Hematopoietic multipotent progenitor cell treated with erythropoietin and hydrocortisone succinate and interleukin-3 and kit ligand, for 17 days (in vitro differentiated cells): Measurements from ENCODE around the gene PSTPIP1.

Experiments
- DNase-seq: peaks from one replicate; pipeline ENCODE4 v3.0.0-alpha.2; 2015; ENCODE audit warnings: low spot score

The PSTPIP1 gene

DNA sequence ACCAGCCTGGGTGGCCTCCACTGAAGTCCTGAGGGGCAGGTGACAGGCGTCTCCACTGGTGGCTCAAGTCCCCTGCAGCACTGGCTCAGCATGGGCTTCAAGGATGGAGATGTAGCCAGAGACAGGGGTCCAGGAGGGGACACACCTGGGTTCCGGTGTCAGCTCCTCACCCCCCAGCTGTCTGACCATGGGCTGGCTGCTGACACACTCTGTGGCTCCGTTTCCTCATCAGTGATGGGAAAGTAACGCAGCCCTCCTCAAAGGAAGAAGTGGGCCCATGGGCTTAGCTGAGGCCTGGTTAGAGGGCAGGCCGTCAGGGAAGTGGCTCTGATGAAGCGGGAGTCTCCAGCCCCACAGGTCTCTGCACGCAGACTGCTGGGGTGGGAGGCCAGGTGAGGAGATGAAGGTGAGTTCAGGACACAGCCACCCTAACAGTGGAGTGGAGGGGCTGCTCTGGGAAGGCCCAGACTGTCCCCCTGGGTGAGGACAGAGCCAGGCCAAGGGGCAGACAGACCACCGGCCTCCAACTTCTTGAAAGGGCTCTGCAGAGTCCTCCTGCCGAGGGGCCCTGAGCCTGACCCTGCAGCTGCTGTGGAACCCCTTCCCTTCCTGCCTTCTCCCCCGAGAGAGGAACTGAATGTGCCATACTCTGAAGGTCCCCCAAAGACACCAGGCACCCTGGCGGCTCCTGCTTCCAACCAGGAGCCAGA is 24.0 kb downstream of the PSTPIP1 start:
- no peak for DNase-seq

DNA sequence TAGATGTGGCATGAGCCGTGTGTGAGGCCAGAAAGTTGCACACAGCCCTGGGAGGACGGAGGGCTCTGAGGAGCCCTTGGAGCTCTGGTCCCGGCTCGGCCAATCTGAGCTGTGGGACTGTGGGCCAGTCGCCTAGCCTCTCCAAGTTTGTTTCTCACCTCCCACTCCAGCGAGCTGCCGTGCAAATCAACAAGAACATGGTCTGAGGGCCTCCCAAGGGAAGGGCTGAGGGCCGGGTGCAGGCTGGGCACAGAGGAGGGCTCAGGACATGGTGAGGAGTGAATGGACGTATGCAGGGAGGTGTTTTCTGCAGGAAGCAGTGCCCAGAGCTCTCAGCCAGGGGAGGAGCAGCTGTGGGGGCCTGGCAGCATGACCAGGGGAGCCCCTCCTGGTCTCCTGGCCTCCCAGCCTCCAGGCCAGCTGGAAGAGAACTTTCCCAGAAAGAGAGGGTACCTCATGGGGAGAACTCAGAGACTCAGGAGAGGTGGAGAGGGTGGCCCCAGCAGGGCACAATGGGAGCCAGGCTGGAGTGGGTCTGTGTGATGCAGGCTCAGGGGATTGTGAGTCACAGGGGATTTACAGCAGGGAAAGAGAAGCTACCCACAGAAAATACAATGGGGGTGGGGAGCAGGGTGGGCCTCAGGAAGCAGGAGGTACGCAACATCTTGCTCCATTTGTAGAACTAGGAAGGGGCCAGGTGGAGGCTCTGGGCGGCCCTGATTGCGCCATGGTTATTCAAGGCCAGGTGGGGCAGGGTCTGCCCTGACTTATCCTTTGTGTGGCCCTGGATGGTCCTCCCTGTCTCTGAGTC is 24.8 kb downstream of the PSTPIP1 start:
- DNase-seq, result no peak

DNA sequence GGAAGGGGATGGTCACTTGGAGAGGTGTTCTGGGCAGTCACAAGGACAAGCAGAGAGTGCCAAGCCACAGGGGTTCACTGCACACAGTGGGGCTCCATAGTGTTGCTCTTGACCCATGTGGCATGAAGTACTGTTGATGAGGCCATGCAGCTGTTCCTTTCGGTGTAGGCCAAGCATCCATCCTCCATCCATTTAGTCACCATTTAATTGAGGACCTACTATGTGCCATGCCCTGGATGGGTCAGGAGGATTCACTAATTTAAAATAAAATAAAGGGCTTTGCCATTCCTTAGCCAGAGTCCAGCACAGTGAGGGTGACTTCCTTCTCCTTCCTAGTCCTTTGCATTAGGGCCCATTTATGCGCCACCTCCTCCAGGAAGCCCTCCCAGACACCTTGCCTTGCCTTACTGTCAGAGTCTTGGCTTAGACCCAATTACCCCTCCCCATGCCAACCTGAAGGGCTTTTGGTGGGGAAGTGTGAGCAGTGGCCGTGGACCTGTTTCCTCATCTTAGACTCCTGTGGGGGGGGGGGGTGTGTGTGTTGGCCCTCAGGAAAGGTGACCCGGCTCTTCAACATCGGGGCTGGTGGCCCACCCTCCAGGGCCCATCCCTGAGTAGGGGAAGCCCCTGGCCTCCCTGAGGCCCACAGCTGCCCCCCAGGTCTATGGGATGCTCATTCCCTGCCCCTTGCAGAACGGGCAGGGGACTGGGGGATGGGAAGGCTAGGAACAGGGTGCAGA is 25.6 kb downstream of the PSTPIP1 start:
- no peak for DNase-seq

DNA sequence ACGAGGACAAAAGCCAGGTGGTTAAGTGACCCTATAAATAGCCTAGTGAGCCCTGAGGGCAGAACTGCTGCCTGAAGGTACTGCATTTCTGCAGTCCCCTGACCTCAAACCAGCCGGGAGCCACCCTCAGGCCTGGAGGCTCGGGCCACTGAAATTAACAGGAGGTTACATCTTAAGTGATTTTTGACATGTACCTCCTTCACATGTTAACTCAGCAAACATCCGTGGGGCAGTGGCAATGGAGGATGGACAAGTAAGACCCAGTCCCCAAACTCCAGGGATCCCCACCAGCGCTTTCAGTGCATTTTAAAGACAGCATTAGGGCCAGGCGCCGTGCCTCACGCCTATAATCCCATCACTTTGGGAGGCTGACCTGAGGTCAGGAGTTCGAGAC is 26.2 kb downstream of the PSTPIP1 start:
- no peak for DNase-seq

DNA sequence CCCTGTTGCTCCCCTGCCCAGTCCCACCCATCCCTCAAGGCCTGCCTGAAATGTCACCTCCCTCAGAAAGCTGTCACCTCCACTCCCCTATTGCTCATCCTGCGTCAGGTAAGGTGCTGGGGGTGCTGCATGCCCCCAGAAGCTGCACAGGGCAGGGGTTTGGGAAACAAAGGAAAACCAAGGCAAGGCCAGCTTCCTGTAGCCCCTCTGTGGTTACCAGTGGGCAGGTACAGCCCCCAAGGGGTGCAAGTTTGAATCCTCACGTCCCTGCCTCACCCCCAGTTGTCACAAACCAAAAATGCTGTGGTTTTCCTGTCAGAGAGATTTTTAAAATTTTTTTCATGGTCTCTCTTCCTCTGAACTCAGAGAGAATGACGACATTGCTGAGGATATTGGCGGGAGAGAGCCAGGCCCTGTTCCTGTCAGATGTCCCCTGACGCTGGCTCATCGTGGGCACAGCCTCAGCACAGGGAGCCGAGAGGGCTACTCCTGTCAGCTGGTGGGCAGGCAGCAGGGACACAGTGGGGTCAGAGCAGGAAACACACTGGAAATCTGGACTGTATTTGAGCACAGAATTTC is 27.0 kb downstream of the PSTPIP1 start:
- no peak for DNase-seq

DNA sequence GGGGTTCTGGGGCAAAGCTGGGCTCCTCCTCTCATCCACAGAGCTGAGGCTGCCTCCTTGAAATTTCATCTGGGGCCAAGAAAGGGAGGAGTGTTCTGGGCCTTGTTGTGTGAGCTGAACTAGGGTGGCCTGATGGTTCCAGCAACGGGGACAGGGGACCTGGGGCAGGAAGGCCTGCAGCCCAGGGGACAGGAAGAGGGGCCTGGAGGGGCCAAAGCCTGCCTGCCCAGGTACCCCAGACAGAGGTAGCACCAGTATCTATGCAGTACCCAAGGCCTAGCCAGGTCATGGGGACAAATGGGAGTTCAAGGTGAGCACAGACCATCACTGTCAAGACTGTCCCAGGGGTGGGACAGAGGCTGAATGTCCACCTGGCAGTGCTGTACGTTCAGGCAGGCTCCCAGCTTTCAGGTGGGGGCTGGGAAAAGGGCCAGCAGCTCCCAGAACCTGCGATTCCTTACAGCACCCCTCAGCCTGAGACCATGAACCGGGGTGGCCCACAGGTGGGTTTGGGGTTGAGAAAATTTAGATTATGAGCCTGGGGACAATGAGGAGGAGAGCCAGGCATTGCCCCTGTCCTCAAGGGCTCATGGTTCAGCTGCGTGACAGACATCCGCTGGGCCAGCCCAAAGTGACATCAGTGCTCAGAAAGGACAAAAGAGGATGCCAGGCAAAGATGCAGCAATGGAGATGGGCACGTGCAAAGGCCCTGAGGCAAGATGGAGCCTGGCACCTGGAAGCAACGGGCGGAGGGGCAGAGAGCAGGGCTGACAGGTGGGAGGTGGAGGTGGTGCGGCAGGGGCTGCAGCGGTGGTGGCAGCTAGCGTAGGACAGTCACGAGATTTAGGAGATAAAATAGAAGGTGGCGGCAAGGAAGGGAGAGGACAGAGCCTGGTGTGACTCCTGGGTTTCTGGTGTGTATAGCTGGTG is 28.0 kb downstream of the PSTPIP1 start:
- no peak for DNase-seq

DNA sequence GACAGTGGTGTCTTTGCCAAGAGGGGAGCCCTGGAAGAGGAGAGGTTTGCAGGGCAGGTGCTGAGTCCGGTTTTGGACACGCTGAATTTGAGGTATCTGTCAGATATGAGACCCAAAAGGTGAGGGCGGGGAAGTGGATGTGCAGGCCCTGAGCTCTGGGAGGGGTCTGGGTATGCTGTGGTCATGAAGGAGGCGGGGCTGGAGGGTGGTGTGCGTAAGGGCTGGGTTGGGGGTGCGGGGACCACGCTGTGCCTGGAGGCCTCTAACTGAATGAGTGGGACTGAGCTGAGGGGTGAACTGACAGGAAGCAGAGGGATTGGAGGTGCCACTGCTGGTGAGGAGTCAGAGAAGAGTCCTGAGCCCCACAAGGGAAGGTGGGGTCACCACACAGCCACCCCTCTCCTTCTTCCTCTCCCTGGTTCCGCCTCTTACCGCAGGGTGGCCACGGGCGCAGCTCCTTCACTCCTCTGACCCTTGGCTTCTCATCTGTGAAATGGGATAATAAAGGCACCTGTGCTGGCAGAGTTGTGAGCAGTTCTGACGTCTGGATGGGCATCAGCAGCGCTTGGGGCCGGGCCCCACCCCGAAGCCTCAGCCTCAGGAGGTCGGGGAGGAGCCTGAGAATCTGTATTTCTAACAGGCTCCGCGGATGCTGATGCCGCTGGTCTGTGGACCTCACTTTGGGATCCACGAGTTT is 28.8 kb downstream of the PSTPIP1 start:
- no peak for DNase-seq

DNA sequence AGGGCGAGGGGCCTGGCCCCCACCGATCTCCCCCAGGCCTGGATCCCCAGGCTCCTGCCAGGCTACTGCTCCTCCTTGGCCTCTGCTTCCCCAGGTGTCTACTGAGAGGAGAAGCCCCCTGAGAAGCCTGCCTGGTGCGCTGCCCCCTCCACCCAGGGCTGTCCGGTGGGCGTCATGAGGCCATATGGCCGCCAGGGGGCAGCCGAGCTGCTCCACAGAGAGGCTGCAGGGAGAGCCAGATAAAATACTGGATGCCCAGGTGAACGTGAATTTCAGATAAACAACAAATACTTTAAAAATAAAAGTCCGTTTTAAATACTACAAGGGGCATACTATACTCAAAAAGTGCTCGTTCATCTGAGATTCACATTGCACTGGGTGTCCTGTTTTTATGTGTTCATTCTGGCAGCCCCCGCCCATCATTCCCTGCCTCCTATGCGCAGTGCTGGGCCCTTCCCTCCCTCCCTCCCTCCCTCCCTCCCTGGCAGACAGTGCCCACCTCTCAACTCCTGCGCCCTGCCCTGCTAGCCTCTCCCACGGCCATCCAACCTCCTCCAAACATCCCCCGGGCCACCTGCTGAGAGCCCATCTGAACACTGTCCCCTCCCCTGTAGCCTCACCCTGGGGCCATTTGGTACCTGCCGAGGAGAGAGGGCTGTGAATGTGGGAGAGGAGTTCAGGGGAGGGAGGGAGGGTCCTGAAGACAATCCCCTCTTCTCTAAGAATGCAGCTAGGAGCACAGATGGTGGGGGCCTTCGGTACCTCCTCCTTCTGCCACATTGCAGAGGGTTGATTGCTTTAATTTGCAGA is 29.6 kb downstream of the PSTPIP1 start:
- peak; percentile 51 for DNase-seq

DNA sequence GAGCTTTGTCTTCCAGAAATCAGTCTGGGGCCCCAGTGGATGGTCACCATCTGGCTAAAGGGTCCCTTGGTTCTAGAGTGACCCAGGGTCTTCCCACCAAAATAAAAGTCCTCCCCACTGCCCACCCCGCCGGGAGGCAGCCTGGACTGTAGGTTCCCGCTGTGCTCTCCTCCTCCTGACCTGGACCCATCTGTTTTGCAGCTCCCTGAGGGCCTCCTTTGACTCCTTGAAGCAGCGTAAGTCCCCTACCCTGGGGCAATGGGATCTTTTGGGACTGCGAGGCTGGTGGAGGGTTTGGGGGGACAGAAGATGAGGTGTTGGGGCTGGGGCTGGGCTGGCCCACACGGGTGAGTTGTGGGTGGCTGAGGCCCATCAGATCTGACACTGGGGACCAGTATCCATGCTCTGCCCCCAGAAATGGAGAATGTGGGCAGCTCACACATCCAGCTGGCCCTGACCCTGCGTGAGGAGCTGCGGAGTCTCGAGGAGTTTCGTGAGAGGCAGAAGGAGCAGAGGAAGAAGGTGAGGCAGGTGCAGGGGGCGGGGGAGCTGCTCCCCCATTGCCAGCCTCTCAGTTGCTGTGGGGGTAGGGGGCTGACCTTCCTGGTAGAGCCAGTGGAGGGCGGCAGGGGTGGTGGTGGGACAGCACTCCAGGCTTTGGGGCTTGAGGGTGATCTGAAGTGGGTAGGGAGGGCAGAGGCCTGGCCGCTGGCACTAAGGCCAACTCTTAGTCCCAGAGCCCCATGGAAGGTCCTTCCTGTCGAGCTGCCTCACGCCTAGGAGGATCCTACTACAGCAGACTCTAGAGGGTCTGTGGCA is 30.4 kb downstream of the PSTPIP1 start:
- DNase-seq, result no peak

DNA sequence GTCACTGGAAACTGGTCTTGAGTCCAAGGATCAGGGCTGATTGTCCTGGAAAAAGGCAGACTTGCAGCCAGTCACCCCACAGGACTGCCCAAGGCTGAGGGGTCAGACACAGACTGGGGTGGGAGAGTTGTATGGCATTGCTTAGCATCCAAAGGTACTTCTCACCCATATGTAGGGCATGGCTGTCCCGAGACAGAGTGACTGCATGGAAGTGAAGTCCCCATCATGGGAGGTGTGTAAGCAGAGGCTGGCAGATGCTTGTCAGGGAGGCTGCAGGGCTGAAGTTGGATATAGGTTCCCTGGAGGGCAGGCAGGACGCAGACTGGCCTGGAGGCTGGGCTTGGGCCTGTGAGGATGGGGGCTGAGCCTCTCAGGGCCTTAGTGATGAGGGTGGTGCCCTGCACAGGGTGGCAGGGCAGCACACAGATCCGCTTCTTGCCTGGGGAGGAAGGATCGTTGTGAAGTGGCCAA is 31.1 kb downstream of the PSTPIP1 start:
- DNase-seq, result no peak

DNA sequence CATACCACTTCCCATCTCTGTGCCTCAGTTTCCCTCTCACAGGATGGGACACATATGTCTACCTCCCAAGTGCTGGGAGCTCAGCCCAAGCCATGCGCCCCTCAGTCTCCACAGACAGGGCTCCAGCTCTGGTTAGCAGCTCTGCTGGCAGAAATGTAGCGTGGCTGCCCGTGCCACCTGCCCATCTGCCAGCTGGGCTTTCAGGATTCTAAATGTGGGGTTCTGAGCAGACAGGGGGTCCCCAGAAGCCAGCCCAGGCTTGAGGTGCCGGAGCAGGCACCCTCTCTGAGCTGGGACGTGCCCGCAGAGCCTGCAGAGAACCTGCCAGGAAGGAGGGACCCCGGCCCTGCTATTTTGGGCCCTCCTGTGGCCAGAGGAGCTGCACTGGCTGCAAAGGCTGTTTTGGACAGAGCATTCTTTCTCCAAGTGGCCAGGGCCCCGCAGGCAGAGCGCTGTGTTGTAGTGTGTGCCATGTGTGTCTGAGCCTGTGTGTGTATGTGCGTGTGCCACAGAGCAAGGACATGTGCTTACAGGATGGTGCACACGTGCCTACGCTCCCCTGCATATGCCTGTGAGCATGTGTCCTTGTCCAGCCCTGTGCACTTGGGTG is 31.7 kb downstream of the PSTPIP1 start:
- no peak for DNase-seq

DNA sequence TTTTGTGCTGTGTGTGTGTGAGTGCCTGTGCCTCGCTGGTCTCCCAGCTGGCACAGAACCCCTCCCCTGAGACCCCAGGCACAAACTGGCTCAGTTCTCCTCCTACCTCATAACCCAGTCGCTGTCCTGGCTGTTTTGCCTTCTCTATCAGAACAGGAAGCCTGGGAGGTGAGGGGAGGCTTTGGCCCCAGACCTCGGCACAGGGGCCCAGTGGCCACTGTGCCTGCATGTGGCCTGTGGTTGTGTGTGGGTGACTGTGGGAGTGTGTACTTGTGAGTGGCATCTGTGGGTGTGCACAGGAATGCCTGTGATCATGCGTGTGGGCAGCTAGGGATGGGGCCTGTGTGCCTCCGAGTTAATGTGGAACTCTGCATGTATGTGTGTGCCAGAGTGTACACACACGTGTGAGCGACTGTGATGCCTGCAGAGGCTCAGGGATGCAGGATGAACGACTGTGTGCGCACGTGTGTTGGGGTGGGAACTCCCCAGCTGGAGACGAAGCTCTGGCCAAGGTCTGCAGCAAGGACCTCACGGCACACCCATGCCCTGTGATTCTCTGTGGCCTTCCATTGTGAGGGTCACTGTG is 32.3 kb downstream of the PSTPIP1 start:
- no peak for DNase-seq

DNA sequence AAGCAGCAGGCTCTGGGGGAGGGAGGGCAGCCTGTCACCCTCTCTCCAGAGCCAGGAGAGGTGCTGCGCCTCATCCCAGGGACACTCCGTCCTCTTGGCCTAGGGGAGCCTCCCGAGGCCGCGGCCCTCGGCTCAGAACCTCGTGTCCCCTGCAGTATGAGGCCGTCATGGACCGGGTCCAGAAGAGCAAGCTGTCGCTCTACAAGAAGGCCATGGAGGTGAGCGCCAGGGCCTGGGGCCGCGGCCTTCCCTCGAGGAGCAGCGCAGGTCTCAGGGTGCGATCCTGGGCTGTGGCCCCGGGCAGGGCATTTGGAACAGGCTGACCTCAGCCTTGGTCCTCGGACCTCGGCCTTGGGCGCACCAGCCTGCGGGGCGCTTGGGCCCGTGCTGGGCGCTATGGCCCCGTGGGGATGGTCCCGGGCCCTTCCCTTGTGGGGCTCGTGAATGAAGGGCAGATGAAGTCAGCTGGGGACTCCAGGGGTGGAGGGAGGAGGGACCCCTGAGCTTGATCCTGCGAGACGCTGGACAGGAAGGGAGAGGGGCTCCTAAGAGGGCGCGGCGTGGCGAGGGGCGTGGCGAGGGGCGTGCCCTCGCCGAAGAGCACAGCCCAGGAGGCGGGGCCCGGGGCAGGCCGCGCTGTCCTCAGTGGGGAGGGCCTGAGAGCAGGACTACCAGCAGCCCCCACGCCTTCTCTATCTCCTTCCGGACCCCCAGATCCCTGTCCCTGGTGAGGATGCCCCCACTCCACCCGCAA is 32.9 kb downstream of the PSTPIP1 start:
- DNase-seq, result no peak

DNA sequence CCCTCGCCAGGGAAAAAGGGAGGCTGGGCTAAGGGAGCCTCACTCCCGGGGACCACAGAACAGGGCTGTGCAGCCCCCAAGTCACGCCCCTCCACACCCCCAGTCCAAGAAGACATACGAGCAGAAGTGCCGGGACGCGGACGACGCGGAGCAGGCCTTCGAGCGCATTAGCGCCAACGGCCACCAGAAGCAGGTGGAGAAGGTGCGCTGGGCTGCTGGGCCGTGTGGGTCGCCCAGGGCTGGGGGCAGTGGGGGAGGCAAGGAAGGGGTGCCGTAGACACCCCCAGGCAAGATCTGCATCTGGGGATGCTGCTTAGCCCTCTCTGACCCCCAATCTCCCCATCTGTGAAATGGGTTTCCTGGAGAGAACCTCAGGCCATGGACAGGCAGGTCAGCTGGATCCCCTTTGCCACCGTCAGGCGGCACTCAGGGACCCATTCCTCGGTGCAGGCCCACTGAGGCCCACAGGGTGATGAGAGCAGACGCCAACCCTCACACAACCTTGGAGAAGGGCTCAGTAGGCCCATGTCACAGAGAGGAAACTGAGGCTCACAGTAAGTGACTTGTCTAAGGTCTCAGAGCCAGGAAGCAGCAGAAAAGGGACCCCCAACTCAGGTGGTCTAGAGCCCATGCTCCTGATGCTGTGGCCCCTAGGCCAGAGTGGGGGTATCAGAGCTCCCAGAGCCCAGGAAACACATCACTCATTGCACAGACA is 33.7 kb downstream of the PSTPIP1 start:
- no peak for DNase-seq

DNA sequence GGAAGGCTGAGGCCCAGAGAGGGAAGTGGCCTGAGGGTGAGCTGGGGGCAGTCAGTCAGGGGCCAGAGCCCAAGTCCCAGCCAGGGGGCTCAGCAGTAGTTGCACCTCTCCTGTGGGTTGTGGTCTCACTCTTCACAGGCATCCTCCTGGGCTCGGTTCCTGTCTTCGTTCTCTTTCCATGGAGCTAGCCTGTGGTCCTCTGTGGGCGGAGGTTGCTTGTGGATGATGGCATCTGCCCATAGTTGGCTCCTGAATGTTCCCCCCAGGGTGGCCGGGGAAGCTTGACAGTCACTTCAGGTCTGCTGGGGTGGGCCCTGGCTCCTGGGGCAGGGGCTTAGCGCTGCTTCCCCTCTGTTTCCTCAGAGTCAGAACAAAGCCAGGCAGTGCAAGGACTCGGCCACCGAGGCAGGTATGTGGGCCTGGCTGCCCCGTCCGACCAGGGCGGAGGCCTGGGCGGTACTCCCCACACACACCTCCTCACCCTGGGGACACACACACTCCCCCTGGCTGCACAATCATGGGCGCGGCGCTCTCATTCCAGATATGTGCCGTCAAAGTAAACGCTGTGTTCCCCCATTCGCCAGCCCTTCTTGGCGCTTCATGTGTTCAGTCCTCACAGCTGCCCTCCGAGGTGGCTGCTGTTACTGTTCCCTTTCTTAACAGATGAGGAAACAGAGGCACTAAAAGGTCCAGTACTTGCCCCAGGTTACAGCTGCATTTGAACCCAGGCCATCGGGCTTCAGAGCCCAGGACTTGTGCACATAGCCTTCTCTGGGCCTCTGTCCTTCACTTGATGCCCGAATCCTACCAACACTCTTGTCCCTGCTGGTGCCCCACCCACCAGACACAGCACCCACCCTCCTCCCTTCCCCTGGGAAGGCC is 34.5 kb downstream of the PSTPIP1 start:
- DNase-seq, result no peak
